Activated naive CD8-positive, alpha-beta T cell treated with anti-CD3 and anti-CD28 coated beads, Interleukin-2, amount 50 U/mL, for 24 hours (primary cell): Measurements from ENCODE around the gene FAM174C.

Experiments used
- ATAC-seq: fragments of 150-1000 bp; cut with Tn5 transposase; one replicate; pipeline ENCODE4 v1.10.0; 2021
- DNase-seq: peaks from one replicate; pipeline ENCODE4 v3.0.0; 2021
- H3K27ac Mint-ChIP-seq: one replicate; pipeline ENCODE4 v1.8.0; 2021; ENCODE audit warnings: mild to moderate bottlenecking, mixed read lengths
- H3K27me3 Mint-ChIP-seq: one replicate; pipeline ENCODE4 v1.8.0; 2021; ENCODE audit warnings: mixed read lengths
- H3K36me3 Mint-ChIP-seq: one replicate; pipeline ENCODE4 v1.8.0; 2021; ENCODE audit warnings: low read depth, mixed read lengths
- H3K4me1 Mint-ChIP-seq: one replicate; pipeline ENCODE4 v1.8.0; 2021; ENCODE audit warnings: mixed read lengths
- H3K4me3 Mint-ChIP-seq: one replicate; pipeline ENCODE4 v1.8.0; 2021; ENCODE audit warnings: mild to moderate bottlenecking, moderate library complexity, mixed read lengths
- H3K9me3 Mint-ChIP-seq: one replicate; pipeline ENCODE4 v1.8.0; 2021; ENCODE audit warnings: mixed read lengths

FAM174C gene

DNA sequence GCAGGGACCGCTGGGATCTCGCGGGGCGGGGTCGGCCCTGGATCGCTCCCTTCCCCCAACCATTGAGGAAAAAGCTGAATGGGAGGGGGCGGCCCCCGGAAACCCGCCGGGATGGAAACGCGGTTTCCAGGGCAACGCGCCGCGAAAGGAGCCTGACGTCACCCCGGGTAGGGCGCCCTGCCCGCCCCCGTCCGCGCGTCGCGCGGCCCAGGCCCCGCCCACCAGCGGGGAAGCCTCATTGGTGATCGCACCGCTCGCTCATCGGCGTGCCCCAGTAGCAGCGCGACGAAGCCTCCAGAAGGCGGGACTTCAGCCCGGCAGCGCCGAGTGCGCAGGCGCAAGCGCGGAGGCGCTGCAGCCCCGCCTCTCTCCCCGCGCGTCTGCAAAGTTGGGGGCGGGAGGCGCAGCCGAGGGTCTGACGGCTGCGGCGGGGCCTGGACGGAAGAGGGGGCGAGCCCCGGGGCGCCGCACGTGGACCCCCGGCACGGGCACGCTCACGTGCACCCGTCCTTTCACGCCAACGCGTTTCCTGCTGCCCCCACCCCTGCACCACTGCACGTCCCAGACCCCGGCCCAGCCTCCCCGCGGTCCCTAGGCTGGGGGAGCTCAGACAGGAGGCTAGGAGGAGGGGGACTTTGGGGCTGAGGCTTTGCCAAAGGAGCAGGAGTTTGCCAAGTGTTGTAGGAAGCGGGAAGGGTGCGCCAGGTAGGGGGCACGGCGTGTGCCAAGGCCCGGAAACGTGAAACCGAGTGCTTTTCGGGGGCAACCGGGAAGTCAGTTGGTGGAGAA, 14.4 kb upstream of the FAM174C start:
- Mint-ChIP-seq H3K4me3 (peak overlapping the region; percentile 97), H3K27ac (peak overlapping the region; percentile 96), H3K36me3 (peaks cover 9% of the 10 kb centered on the region), H3K27me3 (no peaks in the 10 kb centered on the region), H3K9me3 (no peaks in the 10 kb centered on the region), H3K4me1 (peaks cover 65% of the 10 kb centered on the region)
- peak; percentile 76 for ATAC-seq
- peak; percentile 99 for DNase-seq

DNA sequence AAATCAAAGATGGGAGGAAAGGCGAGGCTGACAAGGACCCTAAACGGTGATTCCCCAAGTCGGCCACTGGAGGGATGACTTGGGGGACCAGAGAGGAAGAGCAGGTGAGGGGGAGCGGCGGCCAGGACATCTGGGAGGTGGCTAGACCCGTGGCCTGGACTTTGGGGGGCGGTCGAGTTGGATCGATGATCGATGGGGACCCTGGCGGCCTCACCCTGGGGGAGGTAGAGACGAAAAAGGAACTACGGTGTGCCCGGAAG, 13.9 kb upstream of the FAM174C start:
- Mint-ChIP-seq H3K27me3 (no peaks in the 10 kb centered on the region), H3K4me1 (peaks cover 63% of the 10 kb centered on the region), H3K27ac (peak overlapping the region; percentile 96), H3K4me3 (peak overlapping the region; percentile 97), H3K36me3 (peaks cover 9% of the 10 kb centered on the region), H3K9me3 (no peaks in the 10 kb centered on the region)
- no peak for ATAC-seq
- DNase-seq = no peak

DNA sequence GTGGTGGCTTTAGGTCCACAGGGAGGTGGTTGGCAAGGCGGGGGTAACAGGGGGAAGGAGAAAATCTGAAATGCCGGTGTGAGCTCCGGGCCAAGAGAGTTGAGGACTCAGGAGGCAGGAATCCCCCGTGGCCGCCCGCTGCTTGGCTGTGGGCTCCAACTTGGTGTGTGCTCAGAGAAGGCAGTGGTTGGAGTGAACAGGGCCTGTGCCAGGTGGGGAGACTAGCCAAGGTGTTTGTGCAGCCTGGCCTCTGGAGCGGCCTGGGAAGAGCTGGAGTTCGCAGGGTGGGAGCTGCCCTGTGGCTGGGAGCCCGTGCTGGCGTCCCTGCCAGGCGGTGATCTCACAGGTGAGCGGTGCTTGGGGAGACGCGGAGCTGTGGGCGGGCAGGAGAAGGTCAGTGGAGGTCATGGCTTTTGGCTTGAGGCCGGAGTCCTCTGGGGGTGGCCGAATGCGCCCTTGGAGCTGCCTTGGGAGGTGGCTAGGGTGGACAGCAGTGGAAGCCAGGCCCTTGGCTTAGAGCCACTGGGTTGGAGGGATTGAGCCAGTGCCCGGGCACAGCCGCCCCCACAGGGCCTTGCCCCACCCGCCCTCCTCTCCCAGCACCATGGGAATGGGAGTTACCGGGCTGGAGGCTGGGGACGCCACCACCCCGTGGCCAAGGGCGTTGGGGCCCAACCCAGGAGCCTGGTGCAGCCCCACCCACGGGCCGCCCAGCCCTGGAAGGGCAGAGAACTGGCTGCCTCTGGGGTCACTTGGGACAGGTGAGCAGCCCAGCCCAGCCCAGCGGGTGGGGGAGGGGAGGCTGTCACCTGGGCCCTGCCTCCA, 13.3 kb upstream of the FAM174C start:
- Mint-ChIP-seq H3K27ac (peak overlapping the region; percentile 96), H3K4me3 (peak overlapping the region; percentile 97), H3K36me3 (peaks cover 9% of the 10 kb centered on the region), H3K27me3 (no peaks in the 10 kb centered on the region), H3K4me1 (peaks cover 62% of the 10 kb centered on the region), H3K9me3 (no peaks in the 10 kb centered on the region)
- no peak for ATAC-seq
- no peak for DNase-seq

DNA sequence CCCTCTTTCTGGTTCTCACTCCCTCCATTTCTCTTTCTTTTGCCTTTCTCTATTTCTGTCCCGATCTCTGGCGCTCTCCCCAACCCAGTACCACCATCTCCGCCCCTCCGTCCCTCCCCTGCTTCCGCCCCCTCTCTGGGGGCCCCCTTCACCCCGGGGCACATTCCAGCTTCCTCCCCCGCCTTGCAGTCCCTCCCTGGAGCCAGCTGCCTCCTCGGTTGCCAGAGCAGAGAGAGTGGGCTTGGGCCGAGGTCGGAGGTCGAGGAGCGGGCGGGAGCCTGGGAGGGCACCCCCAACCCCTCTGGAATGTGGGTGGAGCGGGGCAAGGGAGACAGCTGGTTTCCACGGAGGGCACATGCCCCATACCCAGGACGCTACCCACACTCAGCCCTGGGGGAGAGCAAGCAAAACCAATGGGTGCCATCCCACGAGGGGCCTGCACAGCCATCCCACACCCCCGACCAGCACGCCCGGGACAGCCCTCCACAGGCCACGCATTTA, 12.7 kb upstream of the FAM174C start:
- H3K27ac Mint-ChIP-seq = peak overlapping the region; percentile 35
- no peak for DNase-seq
- peaks cover 64% of the 10 kb centered on the region for H3K4me1 Mint-ChIP-seq

DNA sequence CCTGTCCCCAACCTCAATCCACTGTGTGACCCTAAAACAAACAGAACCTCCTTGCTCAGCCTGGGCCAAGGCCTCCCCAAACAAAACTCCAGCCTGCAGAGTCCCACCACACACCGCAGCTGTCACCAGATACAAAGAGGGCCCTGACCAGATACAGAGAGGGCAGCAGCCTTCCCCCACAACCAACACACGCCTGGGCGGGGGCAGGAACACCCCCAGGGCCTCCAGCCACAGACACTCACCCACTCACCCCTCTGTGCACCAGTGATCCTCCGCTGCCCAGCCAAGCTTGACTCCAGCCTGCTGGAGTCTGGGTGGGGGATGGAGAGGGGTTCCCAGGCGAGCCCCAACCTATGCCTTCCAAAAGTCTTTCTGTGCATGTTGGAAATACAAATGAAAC, 12.1 kb upstream of the FAM174C start:
- Mint-ChIP-seq H3K9me3 (no peaks in the 10 kb centered on the region), H3K4me3 (peak overlapping the region; percentile 71), H3K27ac (peak overlapping the region; percentile 72), H3K36me3 (peaks cover 2% of the 10 kb centered on the region), H3K27me3 (no peaks in the 10 kb centered on the region), H3K4me1 (peaks cover 64% of the 10 kb centered on the region)
- no peak for ATAC-seq
- DNase-seq = no peak

More for the DNA sequence above, 12.7 kb upstream of the FAM174C start:
- H3K9me3 Mint-ChIP-seq = no peaks in the 10 kb centered on the region
- H3K27me3 Mint-ChIP-seq = no peaks in the 10 kb centered on the region
- H3K4me3 Mint-ChIP-seq = peak overlapping the region; percentile 71
- ATAC-seq = no peak
- peaks cover 4% of the 10 kb centered on the region for H3K36me3 Mint-ChIP-seq

DNA sequence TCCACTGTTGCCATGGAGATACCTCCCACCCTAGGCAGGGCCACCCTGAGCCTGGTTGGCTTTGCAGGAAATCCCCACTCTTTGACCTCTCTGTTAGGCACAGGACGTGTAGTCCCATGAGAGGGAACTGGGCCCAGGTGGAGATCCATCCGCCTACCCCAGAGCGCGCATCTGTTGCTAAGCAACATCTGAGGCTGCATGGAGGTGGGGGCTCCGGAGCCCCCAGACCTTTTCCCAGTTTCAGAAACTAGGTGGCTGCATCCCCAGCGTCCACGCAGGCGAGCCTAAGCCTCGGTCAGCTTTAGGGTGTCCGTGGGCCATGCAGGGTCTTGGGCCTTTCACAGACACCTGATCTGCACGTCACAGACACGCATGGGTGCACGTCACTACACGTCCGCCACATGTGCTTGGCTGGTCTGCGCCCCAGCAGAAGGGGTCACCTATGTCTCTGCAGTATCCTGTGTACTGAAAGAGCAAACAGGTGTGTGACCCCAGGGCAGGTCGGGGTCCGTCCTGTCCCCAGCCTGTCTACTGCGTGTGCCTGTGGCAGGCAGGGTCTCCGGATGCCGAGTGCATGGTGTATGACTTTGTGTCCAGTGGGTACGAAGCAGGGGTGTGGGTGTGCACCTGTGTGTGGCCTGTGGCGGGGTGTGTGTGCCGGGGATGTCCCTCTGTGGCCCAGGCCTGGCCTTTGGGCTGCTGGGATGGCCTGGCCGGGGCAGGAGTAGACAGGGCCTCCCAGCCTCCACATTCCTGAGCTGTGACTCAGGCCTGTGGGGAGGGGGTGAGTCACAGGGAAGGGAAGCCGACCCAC, 10.3 kb upstream of the FAM174C start:
- Mint-ChIP-seq H3K9me3 (no peaks in the 10 kb centered on the region), H3K27ac (peak overlapping the region; percentile 60), H3K4me3 (peak overlapping the region; percentile 21), H3K4me1 (peaks cover 59% of the 10 kb centered on the region), H3K27me3 (no peaks in the 10 kb centered on the region), H3K36me3 (peaks cover 5% of the 10 kb centered on the region)
- ATAC-seq (no peak), DNase-seq (no peak)

DNA sequence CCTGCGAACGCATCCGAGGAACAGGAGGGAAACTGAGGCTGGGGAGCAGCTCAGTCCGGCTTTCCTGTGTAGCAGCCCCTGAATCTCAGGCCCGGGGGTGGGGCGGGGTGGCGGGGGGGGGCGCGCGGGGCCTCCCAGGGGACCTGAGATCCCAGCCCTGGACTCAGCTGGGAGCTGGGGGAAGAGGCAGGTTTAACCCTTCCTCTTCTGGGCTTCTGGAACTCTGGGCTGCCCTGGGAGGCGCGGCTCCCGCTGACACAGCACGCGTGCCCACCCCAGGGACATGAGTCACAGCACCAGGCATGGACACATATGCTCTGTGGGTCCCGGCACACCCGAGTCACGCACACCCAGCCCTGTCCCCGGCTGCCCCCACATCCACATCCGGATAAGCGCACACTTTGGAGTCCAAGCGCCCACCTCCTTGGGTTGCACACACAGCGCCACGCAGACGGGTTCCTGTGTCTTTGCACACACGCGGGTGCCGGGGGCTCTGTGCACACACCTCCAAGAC, 9.7 kb upstream of the FAM174C start:
- Mint-ChIP-seq H3K9me3 (no peaks in the 10 kb centered on the region), H3K36me3 (peaks cover 12% of the 10 kb centered on the region), H3K27ac (peak overlapping the region; percentile 60), H3K4me3 (peak overlapping the region; percentile 54), H3K4me1 (peaks cover 65% of the 10 kb centered on the region), H3K27me3 (no peaks in the 10 kb centered on the region)
- ATAC-seq (peak; percentile 11), DNase-seq (peak; percentile 62)

DNA sequence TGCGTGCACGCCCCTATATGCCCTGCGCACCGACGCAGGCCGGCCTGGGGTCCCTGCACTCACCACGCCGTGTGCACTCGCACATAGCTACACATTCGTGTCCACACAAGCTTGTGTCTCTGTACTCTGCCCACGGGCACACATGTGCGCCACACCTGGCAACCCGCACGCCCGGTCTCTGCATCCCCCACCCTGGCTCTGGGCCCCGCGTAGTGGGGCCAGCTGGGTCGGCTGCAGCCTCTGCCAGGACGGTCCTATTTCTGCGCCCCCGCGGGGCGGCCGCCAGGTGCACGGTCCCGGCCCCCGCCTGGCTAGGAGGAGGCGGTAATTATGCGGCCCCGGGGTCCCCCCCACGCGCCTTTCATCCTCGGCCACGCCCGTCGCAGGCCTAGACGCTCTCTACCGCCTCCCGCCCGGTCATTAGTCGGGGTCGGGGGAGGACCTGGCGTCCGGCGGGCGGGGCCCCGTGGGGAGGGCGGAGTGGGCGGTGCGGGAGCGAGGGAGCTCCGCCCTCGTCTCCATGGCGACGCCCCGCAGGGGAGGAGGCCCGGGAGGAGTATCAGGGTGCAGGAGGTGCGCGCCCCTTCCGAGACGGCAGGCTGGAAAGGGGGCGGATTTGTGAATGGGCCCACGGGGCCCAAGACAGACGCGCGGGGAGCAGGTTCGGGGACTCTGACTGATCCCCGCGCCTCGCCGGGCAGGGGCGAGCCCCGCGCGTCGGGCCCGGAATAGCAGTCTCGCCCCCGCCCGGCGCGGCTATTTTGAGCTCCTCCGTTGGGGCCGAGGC, 9.0 kb upstream of the FAM174C start:
- DNase-seq (peak; percentile 91), ATAC-seq (peak; percentile 27)
- Mint-ChIP-seq H3K9me3 (no peaks in the 10 kb centered on the region), H3K36me3 (peaks cover 18% of the 10 kb centered on the region), H3K4me3 (peak overlapping the region; percentile 54), H3K27me3 (no peaks in the 10 kb centered on the region), H3K27ac (peak overlapping the region; percentile 60), H3K4me1 (peaks cover 71% of the 10 kb centered on the region)

DNA sequence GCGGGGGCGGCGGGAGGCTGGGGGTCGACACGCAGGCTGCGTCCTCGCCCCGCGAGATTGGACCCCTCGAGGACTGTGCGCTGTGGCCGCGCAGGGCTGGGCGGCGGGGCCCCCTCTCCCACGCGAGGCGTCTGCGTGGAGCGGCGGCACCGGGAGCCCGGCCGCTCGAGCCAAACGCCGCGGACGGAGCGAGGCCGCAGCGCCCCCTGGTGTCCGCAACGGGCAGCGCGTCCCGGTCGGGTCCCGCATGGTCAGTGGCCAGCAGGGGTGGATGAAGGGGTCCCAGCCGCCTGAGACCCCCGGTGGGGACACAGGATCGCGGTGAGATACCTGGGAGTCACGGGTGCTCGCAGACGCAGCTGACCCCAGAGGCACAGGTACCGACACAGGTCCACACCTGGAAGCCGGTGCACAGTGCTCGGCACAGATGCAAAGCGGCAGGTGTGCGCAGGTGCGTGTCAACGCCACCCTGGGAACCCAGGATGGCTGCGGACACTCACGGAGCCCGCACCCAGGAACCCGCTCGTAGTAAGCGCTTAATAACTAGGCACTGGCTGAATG, 8.3 kb upstream of the FAM174C start:
- Mint-ChIP-seq H3K9me3 (no peaks in the 10 kb centered on the region), H3K27me3 (no peaks in the 10 kb centered on the region), H3K4me1 (peaks cover 72% of the 10 kb centered on the region), H3K27ac (peak overlapping the region; percentile 35), H3K36me3 (peaks cover 25% of the 10 kb centered on the region), H3K4me3 (peak overlapping the region; percentile 60)
- ATAC-seq (no peak), DNase-seq (peak; percentile 85)

DNA sequence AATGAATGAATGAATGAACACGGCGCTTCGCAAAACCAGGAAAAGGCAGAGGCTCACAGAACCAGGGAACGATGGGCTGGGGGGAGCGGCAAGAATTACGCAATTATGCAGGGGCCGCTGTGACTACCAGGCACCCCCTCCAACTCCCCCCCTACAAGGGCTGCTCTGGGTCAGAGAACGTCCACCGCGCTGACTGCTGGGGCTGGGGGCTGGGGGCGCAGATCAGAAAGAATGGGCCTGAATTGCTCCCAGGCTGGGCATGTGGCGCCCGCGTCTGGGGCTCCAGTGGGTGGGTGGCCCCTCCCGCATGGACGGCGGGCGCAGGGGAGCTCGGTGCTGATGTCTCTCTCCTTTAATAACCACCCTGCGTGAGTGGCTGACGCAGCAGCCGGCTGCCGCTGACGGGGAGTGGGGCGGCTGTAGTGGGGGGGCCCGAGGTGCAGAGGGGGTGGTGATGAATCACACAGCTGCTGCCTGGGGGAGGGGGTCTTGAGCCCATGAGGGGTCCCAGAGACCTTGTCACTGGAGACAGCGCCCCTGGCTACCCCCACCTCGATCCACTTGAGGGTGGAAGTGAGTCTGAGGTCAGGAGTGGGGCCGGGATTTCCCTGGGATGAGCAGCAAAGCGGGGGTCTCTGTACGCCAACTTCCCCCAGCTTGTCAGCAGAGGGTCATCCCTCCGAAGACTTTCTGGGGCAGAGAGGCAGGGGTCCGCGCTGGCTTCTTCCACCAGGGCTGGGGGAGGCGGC, 7.7 kb upstream of the FAM174C start:
- no peaks in the 10 kb centered on the region for H3K9me3 Mint-ChIP-seq
- peaks cover 74% of the 10 kb centered on the region for H3K4me1 Mint-ChIP-seq
- ATAC-seq (no peak), DNase-seq (no peak)
- peaks cover 30% of the 10 kb centered on the region for H3K36me3 Mint-ChIP-seq
- no peaks in the 10 kb centered on the region for H3K27me3 Mint-ChIP-seq
- peak overlapping the region; percentile 66 for H3K4me3 Mint-ChIP-seq
- peak overlapping the region; percentile 89 for H3K27ac Mint-ChIP-seq

DNA sequence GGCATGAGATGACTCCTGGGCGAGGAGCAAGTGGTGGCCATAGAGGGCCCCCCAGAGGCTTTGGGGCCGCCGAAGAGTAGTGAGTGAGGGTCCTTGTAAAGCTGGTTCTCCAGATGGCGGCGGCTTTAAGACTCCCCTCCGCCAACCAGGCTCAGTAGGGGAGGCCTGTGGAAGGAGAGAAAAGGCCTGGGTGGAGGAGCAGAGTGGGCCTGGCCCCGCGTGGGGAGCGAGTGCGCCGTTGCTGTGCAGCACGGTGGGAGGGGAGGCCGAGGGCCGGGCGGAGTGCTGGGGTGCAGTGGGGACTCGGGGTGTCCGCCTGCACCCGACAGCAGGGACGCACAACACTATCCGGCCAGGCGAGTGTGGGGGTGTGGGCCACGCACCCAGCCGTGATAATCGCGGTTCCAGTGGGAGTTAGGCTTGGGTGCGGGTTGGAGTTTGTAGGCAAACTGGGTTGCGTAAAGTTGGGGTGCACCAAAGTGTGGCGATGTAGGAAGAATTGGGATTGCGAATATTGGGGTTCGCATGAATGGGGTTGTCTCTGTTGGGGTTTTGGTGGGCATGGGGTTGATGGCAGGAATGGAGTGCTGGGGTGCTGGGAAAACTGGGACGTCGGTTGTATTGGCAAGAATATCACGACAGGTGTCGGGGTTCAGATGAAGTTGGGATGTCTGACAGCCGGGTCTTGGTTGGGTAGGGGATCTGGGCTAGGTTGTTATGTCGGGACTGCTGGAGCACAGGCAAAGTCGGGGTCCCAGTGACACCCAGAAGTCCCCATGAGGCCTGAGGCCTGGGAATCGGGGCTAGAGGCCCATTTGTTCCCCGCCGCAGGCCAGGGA, 6.9 kb upstream of the FAM174C start:
- peaks cover 36% of the 10 kb centered on the region for H3K36me3 Mint-ChIP-seq

DNA sequence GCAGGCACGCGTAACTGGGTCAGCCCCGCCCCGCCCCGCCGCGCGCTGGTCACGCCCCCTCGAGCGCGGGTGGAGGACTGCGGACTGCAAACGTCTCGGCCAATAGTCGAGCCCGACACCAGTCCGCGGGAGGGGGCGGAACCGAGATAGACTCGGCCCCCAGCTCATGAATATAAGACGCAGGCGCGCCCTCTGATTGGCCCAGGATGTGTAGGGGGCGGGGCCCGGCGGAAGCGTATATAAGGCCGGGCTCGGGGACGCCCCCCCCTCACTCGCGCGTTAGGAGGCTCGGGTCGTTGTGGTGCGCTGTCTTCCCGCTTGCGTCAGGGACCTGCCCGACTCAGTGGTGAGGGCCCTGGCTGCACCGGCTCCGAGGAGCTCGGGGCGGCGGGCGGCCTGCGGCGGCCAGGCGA, 6.3 kb upstream of the FAM174C start, which contains the start of gene CIRBP:
CIRBP (plus strand) TSS at position 268 of the 413 bp plus-strand sequence. CDS start 1,602 bp downstream, outside the sequence.
- Mint-ChIP-seq H3K36me3 (peaks cover 42% of the 10 kb centered on the region), H3K9me3 (no peaks in the 10 kb centered on the region), H3K4me3 (peak within 1 kb of the TSS; percentile 95), H3K27me3 (no peaks in the 10 kb centered on the region), H3K4me1 (peaks cover 76% of the 10 kb centered on the region), H3K27ac (peak within 1 kb of the TSS; percentile 96)
- ATAC-seq (peak; percentile 69), DNase-seq (peak; percentile 99)

More for the DNA sequence above, 6.9 kb upstream of the FAM174C start:
- ATAC-seq = no peak
- no peaks in the 10 kb centered on the region for H3K9me3 Mint-ChIP-seq
- no peaks in the 10 kb centered on the region for H3K27me3 Mint-ChIP-seq
- no peak for DNase-seq
- H3K4me3 Mint-ChIP-seq = peak overlapping the region; percentile 66
- peaks cover 72% of the 10 kb centered on the region for H3K4me1 Mint-ChIP-seq
- peak overlapping the region; percentile 89 for H3K27ac Mint-ChIP-seq
